GM21390 (cell line): ENCODE data around the gene VCX3B.
"Not testable (repeated sequence)": the region's sequence is repeated elsewhere in the genome, so short reads cannot be mapped to it uniquely, and the experiment has no call there.

Source experiments
- ATAC-seq: cut with Tn5 transposase; IDR thresholded peaks from one replicate; pipeline ENCODE4 v1.9.1; 2021; ENCODE audit not compliant: unreplicated experiment

Gene VCX3B

DNA sequence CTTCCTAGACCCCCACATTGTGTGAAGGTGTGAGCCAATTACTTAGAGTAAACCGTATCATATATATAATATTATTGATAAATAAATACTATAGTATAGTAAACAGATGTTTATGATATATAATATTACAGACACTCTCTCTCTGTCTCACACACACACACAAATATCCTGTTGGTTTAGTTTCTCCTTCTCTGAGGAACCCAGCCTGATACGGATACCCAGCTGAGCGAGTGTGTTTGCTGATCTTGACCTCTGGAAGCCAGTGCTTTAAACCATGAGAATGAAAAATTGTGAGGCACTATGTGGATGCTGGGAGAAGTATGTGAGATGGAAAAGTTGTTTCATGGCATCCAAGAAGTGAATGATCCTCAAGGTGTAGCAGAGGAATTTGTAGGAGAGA, at the start of gene VCX3B:
TSS of gene VCX3B (plus strand) at position 301 of the 400 bp plus-strand sequence. CDS start 621 bp downstream, outside the sequence.
- not testable (repeated sequence) for ATAC-seq

DNA sequence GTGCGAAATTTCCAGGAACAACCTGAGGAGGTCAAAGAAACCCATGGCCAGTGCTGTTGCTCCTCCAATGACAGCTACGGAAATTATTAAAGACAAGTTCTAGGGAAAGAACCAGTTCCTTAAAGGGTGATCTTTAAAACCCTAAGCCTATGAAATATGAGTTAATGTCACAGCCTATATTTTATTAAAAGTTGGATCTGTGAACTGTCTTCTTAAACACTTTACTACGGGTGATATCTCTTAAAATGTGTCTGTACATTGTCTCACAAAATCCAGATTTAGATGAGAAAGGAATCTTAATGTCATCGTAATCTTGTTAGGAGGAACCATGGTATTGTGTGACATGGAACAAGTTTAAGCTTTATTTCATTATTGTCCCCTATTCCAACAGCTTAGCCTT, 46.3 kb upstream of the VCX3B start:
- no peak for ATAC-seq

DNA sequence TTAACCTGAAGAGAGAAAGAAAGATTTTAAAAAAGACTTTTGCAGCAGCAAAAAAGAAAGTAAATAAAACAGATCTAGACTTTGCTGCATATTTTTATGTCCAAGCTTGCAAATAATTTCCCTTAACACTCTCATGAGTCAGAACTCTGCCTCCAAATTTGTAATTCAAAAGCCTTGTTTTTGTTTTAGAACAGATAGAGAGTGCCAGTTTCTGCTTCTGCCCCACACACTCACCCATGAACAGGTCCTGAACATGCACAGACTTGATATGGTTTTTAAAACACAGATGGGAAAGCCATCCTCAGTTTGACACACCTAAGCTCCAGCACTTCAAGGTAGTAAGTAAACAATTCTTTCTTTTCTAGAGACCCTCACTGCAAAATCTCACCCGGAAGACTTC, 39.7 kb upstream of the VCX3B start:
- no peak for ATAC-seq

DNA sequence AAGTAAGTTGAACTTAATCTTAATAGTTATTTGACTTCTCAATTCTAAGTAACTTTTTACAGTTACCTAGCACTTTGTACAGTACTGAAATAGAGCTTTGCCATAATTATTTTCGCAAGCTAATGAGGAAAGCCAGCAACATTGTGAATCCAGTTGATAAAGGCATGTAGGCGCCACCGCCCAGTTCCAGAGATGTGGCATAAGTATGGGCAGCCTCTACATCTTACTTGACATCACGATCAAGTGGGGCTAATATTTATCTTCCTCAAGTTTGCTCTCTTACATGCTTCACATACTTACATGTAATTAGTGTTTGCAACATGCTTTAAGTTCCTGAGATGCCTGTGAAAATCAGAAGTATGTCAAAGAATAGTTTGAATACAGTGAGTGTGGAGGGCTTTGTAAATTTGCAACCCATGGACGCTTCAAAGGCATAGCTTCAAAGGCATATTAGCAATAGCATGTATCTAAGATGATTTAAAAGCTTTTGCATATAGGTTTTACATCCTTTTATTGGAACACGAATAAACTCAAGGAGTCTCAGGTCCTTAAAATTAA, 34.9 kb upstream of the VCX3B start:
- no peak for ATAC-seq

DNA sequence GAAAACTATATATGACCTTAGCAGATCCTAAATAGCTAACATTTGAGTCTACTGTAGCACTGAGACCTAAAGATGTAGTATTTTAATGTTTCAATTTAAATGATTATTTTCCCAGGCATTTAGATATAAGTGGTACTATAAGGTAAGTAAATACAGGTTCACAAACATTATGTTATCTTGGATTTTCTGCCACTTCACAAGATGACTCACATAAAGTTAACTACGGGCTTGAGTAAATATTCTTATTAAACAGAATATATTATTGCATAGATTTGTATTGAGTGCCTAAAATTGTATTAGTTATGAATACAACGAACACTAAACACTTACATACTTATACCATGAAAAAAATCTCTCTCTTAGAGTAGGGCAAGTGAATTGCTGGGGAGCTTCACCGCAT, 34.2 kb upstream of the VCX3B start:
- no peak for ATAC-seq

DNA sequence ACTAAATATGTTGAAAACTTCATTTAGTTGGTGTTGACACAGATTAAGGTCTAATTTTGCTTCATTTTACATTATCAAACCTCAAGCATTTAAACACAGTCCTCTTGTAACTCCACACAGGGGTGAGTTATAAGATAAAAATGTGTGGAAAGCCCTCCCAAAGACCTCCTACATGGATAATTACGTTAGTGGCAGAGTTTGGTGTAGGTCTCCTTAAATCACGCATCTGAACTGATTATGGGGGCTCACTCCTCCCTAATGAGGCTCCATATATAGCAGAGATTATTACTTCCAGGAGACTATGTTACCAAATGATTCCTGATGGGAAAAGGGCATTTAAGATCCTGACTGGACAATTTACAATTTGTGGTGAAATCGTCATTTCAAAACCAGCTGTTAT, 32.2 kb upstream of the VCX3B start:
- ATAC-seq = no peak

DNA sequence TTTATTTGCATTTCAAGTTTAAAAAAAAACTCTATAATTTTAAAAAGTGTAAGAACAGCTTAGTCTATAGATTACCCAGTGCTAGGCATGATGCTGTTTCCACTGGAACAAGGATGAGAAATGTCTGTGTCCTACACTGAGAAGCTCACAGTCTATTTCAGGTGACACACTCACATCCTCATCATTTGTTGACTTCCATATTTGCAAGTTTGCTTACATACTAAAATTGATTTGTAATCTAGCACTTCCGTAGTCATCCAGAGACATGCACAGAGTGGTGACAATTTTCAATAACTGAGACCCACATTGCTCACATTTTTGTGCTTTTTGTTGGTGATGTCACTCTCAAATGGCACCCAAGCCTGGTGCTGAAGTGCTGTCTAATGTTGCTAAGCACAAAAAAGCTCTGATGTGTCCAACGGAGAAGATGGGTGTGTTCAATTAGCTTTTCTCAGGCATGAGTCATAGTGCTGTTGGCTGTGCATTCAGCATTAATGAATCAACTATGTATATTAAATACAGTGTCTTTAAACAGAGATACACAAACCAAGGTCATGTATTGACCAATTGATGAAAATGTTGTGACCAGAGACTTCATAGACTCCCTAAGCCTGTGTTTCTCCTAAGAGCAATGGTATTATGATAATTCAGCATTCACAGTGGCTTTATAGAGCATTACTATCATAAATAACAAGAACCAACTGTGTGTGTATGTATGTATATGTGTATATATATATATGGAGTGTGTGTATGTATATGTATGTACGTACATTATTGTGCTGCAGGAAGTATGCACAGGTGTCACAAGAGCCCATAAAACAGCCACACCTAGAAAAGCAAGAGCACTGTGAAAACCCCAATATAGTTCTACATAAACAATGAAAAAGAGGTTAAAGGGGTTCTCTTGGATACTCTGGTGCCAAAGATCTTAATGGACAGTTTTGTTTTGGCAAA, 31.2 kb upstream of the VCX3B start:
- ATAC-seq = no peak

DNA sequence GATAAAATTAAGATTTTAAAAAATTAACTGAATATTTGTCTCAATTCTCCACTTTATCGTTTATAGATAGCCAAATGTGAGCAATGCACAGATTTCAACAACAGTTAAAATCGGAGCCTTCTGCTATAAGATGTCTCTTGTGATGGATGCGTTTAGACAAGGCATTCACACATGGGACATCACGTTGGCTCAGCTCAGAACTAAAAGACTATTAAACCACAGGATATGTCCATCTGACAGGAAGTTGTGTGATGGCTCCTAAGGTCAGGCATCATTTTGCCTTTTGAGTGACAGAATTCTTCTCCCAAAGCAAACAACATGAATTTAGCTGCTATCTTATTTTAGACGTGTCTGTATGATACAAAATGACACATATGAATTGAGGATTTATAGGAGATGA, 17.3 kb upstream of the VCX3B start:
- ATAC-seq = no peak

DNA sequence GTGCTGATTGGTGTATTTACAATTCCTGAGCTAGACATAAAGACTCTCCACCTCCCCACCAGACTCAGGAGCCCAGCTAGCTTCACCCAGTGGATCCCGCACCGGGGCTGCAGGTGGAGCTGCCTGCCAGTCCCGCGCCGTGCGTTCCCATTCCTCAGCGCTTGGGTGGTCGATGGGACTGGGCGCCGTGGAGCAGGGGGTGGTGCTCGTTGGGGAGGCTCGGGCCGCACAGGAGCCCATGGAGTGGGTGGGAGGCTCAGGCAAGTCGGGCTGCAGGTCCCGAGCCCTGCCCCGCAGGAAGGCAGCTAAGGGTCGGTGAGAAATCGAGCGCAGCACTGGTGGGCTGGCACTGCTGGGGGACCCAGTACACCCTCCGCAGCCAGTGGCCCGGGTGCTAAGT, 12.3 kb upstream of the VCX3B start:
- not testable (repeated sequence) for ATAC-seq

DNA sequence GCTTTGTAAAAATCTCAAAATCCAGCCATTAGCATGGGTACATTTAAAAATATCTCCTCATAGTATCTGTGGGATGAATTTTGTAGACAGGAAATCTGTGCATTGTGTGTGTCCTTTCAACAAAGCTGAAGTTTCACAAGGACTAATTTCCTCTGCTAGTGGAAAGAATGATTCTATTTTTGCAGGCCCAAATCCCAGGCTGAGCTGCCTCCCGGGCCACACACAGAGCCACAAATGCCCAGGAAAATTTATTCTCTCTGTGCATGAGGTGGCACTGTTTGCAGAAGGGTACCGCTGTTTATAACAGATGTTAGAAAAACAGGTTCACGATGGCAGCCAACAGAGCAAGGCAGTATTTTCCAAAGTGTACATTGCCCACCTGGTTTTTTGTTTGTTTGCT, 11.0 kb upstream of the VCX3B start:
- ATAC-seq = no peak

DNA sequence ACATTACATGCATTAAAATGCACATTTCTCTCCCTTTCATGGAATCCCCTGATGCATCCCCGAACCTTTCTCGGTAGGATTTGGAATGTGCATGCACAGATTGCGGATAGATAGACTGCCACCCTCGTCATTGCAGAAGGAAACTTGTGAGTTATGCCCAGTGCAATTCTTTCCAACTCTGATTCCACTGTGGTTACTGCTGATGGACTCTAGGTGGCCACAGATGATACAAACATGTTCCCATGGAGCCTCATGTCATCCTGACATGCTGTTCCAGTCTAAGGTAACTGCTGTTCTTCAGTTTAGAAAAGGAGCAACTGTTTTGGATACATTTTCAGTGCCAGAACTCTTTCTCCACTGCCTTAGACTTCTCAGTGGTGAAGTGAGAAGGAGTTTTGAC, 9.1 kb upstream of the VCX3B start:
- no peak for ATAC-seq

DNA sequence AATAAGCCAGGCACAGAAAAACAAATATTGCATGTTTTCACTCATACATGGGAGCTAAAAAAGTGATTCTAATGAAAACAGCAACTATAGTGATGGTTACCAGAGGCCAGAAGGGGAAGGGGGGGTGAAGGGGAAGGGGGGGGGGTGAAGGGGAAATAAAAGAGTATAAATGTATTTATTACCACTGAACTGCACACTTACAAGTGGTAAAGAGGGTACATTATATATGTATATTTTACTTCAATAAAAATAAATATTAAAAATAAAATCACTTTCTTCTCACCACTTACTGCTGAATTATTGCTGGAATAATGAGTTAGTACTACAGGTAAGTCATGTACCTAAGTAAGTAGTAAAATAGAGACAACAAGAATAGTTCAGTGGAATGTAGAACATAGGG, 2.1 kb upstream of the VCX3B start:
- no peak for ATAC-seq

DNA sequence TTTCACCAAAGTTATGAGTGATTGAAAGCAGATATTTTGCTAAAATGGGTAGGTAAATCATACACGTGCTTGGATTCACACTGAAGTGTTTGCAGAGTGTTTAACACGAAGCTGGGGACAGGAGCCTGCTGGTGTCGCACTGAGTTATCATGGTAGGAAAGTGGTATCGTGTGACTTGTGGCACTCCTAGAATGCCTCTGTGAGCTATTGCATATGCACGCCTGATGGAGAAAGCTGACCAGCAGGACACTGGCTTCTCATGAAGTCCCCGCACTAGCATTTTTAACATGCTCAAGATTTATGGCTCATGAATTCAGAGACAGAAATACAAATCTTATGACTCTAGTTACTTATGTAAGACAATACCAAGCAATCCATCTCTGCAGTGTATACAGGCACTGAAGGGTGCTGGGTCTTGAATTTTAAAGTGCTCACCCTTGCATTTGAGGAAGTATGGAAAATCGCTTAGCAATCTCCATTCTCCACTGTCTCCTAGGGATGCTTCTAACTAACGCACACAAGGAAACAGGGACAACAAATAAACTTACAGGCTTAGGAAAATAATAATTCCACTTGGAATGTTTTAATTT, 19.8 kb downstream of the VCX3B start:
- no peak for ATAC-seq

DNA sequence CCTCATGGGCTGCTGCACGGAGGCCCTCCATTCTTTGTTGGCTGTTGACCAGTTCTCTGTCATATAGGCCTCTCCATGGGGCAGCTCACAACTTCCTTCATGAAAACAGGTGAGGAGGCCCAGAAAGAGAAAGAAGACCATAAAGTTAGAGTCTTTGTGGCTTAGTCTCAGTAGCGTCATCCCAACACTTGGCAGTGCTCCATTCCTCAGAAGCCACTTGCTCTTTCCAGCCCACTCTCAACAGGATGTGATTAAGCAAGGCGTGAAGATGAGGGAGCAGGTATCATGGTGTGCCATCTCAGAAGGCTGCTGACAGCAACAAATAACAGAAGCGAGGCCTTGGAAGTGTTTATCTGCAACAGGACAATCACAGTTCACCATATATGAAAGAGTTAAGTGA, 30.4 kb downstream of the VCX3B start:
- ATAC-seq = not testable (repeated sequence)

DNA sequence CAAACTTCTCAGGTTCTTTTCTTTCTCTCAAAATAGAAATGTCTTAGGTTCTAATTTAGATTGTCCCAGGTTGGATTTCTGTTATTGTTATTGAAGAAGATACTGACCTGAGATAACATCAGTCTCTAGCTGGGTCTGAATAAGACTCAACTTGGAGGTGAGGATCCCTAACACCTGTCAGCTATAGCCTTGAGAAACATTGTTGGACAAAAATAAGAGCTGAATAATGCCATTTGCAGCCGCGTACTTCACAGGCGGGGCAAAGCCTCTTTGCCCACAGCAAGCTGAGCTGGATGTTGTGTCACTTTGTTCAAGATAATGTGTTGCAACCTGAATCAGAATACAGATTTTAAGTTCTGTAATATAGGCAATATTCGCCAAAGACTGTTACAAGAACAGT, 35.6 kb downstream of the VCX3B start:
- ATAC-seq = no peak

DNA sequence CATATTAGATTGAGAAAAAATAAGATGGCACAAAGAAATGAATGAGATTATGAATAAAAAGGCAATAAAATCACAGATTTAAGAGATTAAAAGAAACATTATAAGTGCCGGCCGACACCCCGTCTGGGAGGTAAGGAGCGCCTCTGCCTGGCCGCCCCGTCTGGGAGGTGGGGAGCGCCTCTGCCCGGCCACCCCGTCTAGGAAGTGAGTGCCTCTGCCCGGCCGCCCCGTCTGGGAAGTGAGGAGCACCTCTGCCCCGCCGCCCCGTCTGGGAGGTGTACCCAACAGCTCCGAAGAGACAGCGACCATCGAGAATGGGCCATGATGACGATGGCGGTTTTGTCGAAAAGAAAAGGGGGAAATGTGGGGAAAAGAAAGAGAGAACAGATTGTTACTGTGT, 37.5 kb downstream of the VCX3B start:
- not testable (repeated sequence) for ATAC-seq

DNA sequence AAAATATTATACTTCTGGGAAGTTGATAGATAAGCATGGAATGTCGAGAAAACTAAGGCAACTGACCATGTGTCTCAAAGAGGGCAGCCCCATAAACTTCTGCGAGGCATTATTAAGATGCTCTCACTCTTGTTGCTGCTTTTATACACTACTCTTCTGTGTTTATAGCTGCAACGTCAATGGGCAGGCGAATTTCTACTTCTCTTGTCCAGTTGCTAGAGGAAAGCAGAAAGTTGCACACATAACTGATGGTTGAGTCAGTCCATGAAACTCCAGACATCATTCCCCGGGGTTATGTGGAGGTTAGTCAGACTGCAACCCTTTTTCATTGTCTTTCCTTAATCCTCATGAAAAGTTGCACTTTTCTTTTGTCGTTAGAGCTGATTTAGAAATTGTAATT, 39.8 kb downstream of the VCX3B start:
- no peak for ATAC-seq
